ENCODE data around the gene ZNF143. TPM values are rescaled to one million over a fixed set of nuclear protein-coding genes. Genes with fewer than 3 reads are reported as not detected.

The ZNF143 gene
- total RNA-seq (2022; extraction: Qiagen RNA extraction; ENCODE audit: low read depth), result 10.1 to 18.2 TPM (median 13.6 TPM) in 5 replicates

DNA sequence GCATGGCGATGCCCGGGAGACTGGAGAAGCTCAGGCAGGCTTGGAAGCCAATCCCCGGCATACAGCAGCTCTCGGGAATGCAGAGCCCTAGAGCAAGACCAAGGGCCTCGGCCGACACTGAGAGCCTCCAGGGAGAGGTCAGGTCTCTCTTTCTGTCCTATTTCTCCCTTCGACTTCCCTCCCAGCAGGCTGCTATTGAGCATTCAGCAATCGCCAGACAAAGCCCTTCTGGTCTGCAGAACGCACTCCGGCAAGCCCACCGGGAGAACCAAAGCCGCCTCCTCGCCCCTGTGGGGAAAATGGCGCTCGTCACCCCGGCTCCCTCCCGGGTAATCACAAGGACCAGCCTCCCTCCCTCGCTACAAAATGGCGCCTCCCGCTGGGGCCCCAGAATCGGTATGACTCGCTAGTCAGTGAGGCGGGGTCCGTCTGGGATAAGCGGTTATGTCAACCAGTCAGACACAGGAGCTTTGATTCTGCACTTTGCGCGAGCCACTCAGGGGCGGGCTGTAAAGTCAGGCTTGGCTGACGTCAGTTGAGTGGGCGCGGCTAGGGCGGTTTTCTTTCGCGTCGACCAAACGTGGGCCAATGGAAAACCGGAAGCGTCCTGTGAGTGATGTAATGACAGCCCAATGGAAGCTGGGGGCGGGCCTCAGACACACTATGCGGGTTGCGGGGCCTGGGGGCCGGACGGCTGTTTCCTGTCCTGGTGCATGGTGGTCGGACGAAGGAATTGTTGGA, at the start of gene ZNF143:
TSS of gene ZNF143 (plus strand) at position 691 of the 741 bp plus-strand sequence. CDS start 10,297 bp downstream, outside the sequence.

DNA sequence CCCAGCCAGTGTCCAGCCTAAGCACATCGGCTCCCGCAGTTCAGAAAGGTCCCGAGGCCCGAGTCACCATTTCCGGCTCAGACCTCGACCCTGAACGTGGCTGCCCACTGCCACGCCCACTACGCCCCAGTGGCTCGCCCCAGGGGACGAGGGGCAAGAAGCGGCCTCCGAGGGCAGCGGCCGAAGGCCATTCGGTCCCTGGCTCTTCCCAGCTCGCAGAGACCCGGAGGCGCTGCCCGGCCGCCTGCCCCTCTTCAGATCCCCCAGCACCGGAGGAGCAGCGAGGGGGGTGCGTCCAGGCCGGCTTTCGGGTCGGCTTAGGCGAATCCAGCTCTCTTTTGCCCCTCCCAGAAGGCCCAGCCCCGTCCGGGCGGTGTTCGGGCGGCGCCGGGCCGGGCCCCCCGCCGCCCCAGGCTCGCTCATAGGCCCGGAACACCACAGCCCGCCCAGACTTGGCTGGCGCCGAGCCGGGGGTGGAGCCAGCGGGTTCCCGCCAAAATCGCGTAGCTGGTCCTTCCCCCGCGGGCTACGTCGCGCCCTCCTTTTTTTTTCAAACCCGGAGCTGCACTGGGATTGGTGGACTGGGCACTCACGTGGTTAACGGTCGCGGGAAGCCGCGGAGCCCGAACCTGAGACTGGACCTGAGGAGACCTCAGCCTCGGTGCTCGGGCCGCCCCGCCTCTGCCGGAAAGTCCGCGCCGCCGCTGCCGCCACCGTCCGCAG, 112.4 kb downstream of the ZNF143 start, which contains the start of gene WEE1:
TSS of gene WEE1 (plus strand) at position 619 of the 723 bp plus-strand sequence. CDS start 264 bp downstream, outside the sequence.

Other genes starting within 250 kb of the ZNF143 start
- 42.7 to 53.4 TPM (median 43.9 TPM) in 5 replicates for gene DENND5A, start 195.7 kb upstream of the ZNF143 start, total RNA-seq (2022; extraction: Qiagen RNA extraction; ENCODE audit: low read depth)
- gene TMEM41B, start 146.4 kb upstream of the ZNF143 start, total RNA-seq (2022; extraction: Qiagen RNA extraction; ENCODE audit: low read depth), result 13.7 to 29.0 TPM (median 24.8 TPM) in 5 replicates
- 52.0 to 112 TPM (median 101 TPM) in 5 replicates for gene IPO7, start 76.4 kb upstream of the ZNF143 start, total RNA-seq (2022; extraction: Qiagen RNA extraction; ENCODE audit: low read depth)
- gene WEE1, start 112.7 kb downstream of the ZNF143 start, total RNA-seq (2022; extraction: Qiagen RNA extraction; ENCODE audit: low read depth), result 19.0 to 28.2 TPM (median 21.6 TPM) in 5 replicates
- 22.1 to 35.2 TPM (median 29.5 TPM) in 5 replicates for gene SWAP70, start 203.1 kb downstream of the ZNF143 start, total RNA-seq (2022; extraction: Qiagen RNA extraction; ENCODE audit: low read depth)

Data from A549 treated with RU486 at 1 μM for 4 hours (cell line).